ENCODE results near the gene TRPV2. TPM values are rescaled to one million over a fixed set of nuclear protein-coding genes. Genes with fewer than 3 reads are reported as not detected.

Gene TRPV2
- under 0.01 and 0.26 TPM in 2 replicates for total RNA-seq

- Histone ChIP-seq H3K36me3 (ENCODE audit: control insufficient read depth, insufficient read depth, low read length) (no peaks in the 10 kb centered on the region), H3K27me3 (ENCODE audit: control insufficient read depth, insufficient read depth, low read length) (no peaks in the 10 kb centered on the region), H3K4me3 (ENCODE audit: low read depth, low read length) (no peak within 1 kb of the TSS)
- FAIRE-seq, result no peak
- no peak for DNase-seq (ENCODE audit: low read depth)
- TF ChIP-seq CTCF (IDR thresholded peaks at IDR 0.05; ENCODE audit: insufficient read depth, low read length, severe bottlenecking), result peak; percentile 41
Observed at GRCh38 chr17:16415031-16415924, at the start of gene TRPV2. Gene TRPV2, plus strand, starts transcription at chr17:16415571. Its CDS starts 2,098 bp downstream, at chr17:16417669.

GRCh38 chr17:16371742-16372141 is 43.6 kb upstream of the TRPV2 start:
- FAIRE-seq (no peak), DNase-seq (ENCODE audit: low read depth) (peak; percentile 94)
- no peaks in the 10 kb centered on the region for H3K27me3 ChIP-seq (ENCODE audit: control insufficient read depth, insufficient read depth, low read length)
- no peaks in the 10 kb centered on the region for H3K36me3 ChIP-seq (ENCODE audit: control insufficient read depth, insufficient read depth, low read length)
- no peak overlapping the region for H3K4me3 ChIP-seq (ENCODE audit: low read depth, low read length)
- TF ChIP-seq CTCF (IDR thresholded peaks at IDR 0.05; ENCODE audit: insufficient read depth, low read length, severe bottlenecking), result no peak

- FAIRE-seq, result no peak
- TF ChIP-seq CTCF (IDR thresholded peaks at IDR 0.05; ENCODE audit: insufficient read depth, low read length, severe bottlenecking), result no peak
- no peaks in the 10 kb centered on the region for H3K27me3 ChIP-seq (ENCODE audit: control insufficient read depth, insufficient read depth, low read length)
- H3K36me3 ChIP-seq (ENCODE audit: control insufficient read depth, insufficient read depth, low read length), result no peaks in the 10 kb centered on the region
- H3K4me3 ChIP-seq (ENCODE audit: low read depth, low read length), result no peak overlapping the region
- peak; percentile 86 for DNase-seq (ENCODE audit: low read depth)
Observed at GRCh38 chr17:16374146-16374938, 41.0 kb upstream of the TRPV2 start.

GRCh38 chr17:16377941-16378341 is 37.4 kb upstream of the TRPV2 start:
- DNase-seq (ENCODE audit: low read depth), result peak; percentile 92
- no peak for FAIRE-seq
- Histone ChIP-seq H3K36me3 (ENCODE audit: control insufficient read depth, insufficient read depth, low read length) (peaks cover 1% of the 10 kb centered on the region), H3K4me3 (ENCODE audit: low read depth, low read length) (no peak overlapping the region), H3K27me3 (ENCODE audit: control insufficient read depth, insufficient read depth, low read length) (no peaks in the 10 kb centered on the region)
- no peak for TF ChIP-seq CTCF (IDR thresholded peaks at IDR 0.05; ENCODE audit: insufficient read depth, low read length, severe bottlenecking)

GRCh38 chr17:16378636-16379282 is 36.6 kb upstream of the TRPV2 start:
- FAIRE-seq (peak; percentile 80), DNase-seq (ENCODE audit: low read depth) (peak; percentile 96)
- TF ChIP-seq CTCF (IDR thresholded peaks at IDR 0.05; ENCODE audit: insufficient read depth, low read length, severe bottlenecking), result no peak
- Histone ChIP-seq H3K4me3 (ENCODE audit: low read depth, low read length) (no peak overlapping the region), H3K27me3 (ENCODE audit: control insufficient read depth, insufficient read depth, low read length) (no peaks in the 10 kb centered on the region), H3K36me3 (ENCODE audit: control insufficient read depth, insufficient read depth, low read length) (peaks cover 1% of the 10 kb centered on the region)
